Fibroblast of the aortic adventitia (primary cell): ENCODE results near the gene SKIDA1. TPM values are rescaled to one million over a fixed set of nuclear protein-coding genes. Genes with fewer than 3 reads are reported as not detected.

Source experiments
- DNase-seq: peaks from one replicate; pipeline ENCODE4 v3.0.0-alpha.2; 2010; ENCODE audit warnings: low read depth
- H3K4me3 ChIP-seq: 2 replicates; pipeline ENCODE4 v1.5.1; 2011; ENCODE audit warnings: low read depth, mild to moderate bottlenecking, control low read depth, low read length, moderate library complexity
- CTCF ChIP-seq: IDR thresholded peaks from 2 replicates; pipeline ENCODE4 v1.5.1; 2011; ENCODE audit warnings: mild to moderate bottlenecking, low read length, control low read depth, inconsistent platforms; ENCODE audit not compliant: insufficient read depth
- total RNA-seq: library from RNA; depleted of rRNA; stranded (reverse); fragments of >200 nt; gene quantifications from 2 replicates; pipeline ENCODE4 v1.2.3, GENCODE V29; 2012; ENCODE audit warnings: low replicate concordance

The SKIDA1 gene
- total RNA-seq, 1 donor: 0.90 TPM

GRCh38 chr10:21499701-21500577, 25.5 kb downstream of the SKIDA1 start:
- TF ChIP-seq CTCF: no peak
- DNase-seq: no peak
- H3K4me3 ChIP-seq: no peak overlapping the region

GRCh38 chr10:21498986-21499385, 26.5 kb downstream of the SKIDA1 start:
- no peak for DNase-seq
- H3K4me3 ChIP-seq: no peak overlapping the region
- no peak for TF ChIP-seq CTCF

GRCh38 chr10:21498377-21498776, 27.1 kb downstream of the SKIDA1 start:
- TF ChIP-seq CTCF: no peak
- no peak overlapping the region for H3K4me3 ChIP-seq
- DNase-seq: no peak

- TF ChIP-seq CTCF: no peak
- DNase-seq: peak; percentile 80
- H3K4me3 ChIP-seq: peak overlapping the region; percentile 85
These were observed 28.2 kb downstream of the SKIDA1 start for GRCh38 chr10:21497177-21497807.

- DNase-seq: no peak
- TF ChIP-seq CTCF: peak; percentile 46
- peak overlapping the region; percentile 85 for H3K4me3 ChIP-seq
These were observed 28.9 kb downstream of the SKIDA1 start for GRCh38 chr10:21496343-21497176.

GRCh38 chr10:21495752-21496342, 29.6 kb downstream of the SKIDA1 start:
- peak overlapping the region; percentile 85 for H3K4me3 ChIP-seq
- TF ChIP-seq CTCF: peak; percentile 70
- peak; percentile 80 for DNase-seq
